Activated B cell treated with CpG ODN at 0.5 μM for 24 hours (primary cell): Measurements from ENCODE around the gene VAV1. TPM values are rescaled to one million over a fixed set of nuclear protein-coding genes. Genes with fewer than 3 reads are reported as not detected.
A peak's percentile ranks its signal among the peaks of the same experiment; 100 is the strongest.
"Not testable (repeated sequence)": the region's sequence is repeated elsewhere in the genome, so short reads cannot be mapped to it uniquely, and the experiment has no call there.

Experiments
- ATAC-seq: fragments of 200-7000 bp; cut with Tn5 transposase; one replicate; pipeline ENCODE4 v1.10.0; 2021; ENCODE audit warnings: low read depth, mild to moderate bottlenecking, moderate library complexity
- CTCF ChIA-PET: fragments of 350-600 bp; sonication (Branson Sonifier 250); formaldehyde crosslinking; loops from one replicate; lab custom pipeline; 2021; ENCODE audit warnings: antibody characterized with exemption; lab: Charles Lee
- POLR2A ChIA-PET: fragments of 350-600 bp; sonication (Branson Sonifier 250); formaldehyde crosslinking; loops from one replicate; lab custom pipeline; 2021; ENCODE audit warnings: antibody characterized with exemption; lab: Charles Lee
- DNase-seq: peaks from one replicate; pipeline ENCODE4 v3.0.0; 2022
- H3K27ac Mint-ChIP-seq: one replicate; pipeline ENCODE4 v1.8.0; 2020; ENCODE audit warnings: mixed read lengths
- H3K27me3 Mint-ChIP-seq: one replicate; pipeline ENCODE4 v1.8.0; 2021; ENCODE audit warnings: mixed read lengths
- H3K36me3 Mint-ChIP-seq: one replicate; pipeline ENCODE4 v1.8.0; 2021; ENCODE audit warnings: low read depth, mixed read lengths
- H3K4me1 Mint-ChIP-seq: one replicate; pipeline ENCODE4 v1.8.0; 2021; ENCODE audit warnings: mixed read lengths
- H3K4me3 Mint-ChIP-seq: one replicate; pipeline ENCODE4 v1.8.0; 2020; ENCODE audit warnings: mild to moderate bottlenecking, mixed read lengths
- H3K9me3 Mint-ChIP-seq: one replicate; pipeline ENCODE4 v1.8.0; 2020; ENCODE audit warnings: mixed read lengths
- intact Hi-C: fragments of 100-400 bp; cut with micrococcal nuclease; formaldehyde crosslinking; loops from one replicate; pipeline ENCODE4 v1.15.1; 2024
- total RNA-seq: library from RNA; stranded (reverse); gene quantifications from 2 replicates; pipeline ENCODE4 v1.2.3, GENCODE V29; 2022
- TF ChIP-seq, protein P1 (sequence below): fragments of 200-600 bp; IDR thresholded peaks from one replicate; pipeline ENCODE4 v1.8.0; 2022; ENCODE audit warnings: antibody characterized with exemption, mild to moderate bottlenecking

VAV1 gene
- total RNA-seq, 1 donor from 2014 or later: 121 TPM

DNA sequence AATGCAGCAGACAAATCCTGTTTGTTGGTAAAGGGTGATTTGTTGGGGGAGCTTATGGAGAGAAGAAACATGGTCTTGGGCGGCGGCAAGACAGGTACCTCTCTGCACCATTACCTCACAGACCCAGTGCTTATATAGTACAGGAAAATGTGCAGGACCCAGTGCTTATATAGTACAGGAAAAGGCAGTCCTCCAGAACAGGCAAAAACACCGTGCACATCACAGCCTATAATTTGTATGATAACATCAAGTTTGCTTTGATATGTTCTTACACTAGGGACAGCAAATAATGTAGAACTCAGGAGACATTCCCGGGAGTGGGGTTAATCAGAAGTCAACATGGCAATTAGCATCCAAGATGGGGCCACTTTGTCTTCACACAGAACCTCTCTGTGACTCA lies 20.9 kb downstream of the VAV1 start:
- H3K4me3 Mint-ChIP-seq: no peak overlapping the region
- ATAC-seq (no peak), DNase-seq (no peak)
- TF ChIP-seq, protein P1, sequence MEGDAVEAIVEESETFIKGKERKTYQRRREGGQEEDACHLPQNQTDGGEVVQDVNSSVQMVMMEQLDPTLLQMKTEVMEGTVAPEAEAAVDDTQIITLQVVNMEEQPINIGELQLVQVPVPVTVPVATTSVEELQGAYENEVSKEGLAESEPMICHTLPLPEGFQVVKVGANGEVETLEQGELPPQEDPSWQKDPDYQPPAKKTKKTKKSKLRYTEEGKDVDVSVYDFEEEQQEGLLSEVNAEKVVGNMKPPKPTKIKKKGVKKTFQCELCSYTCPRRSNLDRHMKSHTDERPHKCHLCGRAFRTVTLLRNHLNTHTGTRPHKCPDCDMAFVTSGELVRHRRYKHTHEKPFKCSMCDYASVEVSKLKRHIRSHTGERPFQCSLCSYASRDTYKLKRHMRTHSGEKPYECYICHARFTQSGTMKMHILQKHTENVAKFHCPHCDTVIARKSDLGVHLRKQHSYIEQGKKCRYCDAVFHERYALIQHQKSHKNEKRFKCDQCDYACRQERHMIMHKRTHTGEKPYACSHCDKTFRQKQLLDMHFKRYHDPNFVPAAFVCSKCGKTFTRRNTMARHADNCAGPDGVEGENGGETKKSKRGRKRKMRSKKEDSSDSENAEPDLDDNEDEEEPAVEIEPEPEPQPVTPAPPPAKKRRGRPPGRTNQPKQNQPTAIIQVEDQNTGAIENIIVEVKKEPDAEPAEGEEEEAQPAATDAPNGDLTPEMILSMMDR: no peak
- H3K27me3 Mint-ChIP-seq: no peaks in the 10 kb centered on the region
- no peak overlapping the region for H3K27ac Mint-ChIP-seq
- H3K9me3 Mint-ChIP-seq: peaks cover 2% of the 10 kb centered on the region
- intact Hi-C loops: no loop called here
- POLR2A ChIA-PET: no interaction called here
- CTCF ChIA-PET: no interaction called here
- H3K36me3 Mint-ChIP-seq: peaks cover 60% of the 10 kb centered on the region
- H3K4me1 Mint-ChIP-seq: peaks cover 69% of the 10 kb centered on the region

- Mint-ChIP-seq H3K4me1 (peaks cover 68% of the 10 kb centered on the region), H3K27ac (no peak overlapping the region), H3K27me3 (no peaks in the 10 kb centered on the region), H3K36me3 (peaks cover 58% of the 10 kb centered on the region), H3K9me3 (peaks cover 2% of the 10 kb centered on the region), H3K4me3 (no peak overlapping the region)
- ATAC-seq (no peak), DNase-seq (no peak)
- ChIA-PET CTCF (no interaction called here), POLR2A (no interaction called here)
- TF ChIP-seq, protein P1: no peak
- intact Hi-C loops: no loop called here
These were observed 21.5 kb downstream of the VAV1 start for GRCh38 chr19:6793973-6794372.

DNA sequence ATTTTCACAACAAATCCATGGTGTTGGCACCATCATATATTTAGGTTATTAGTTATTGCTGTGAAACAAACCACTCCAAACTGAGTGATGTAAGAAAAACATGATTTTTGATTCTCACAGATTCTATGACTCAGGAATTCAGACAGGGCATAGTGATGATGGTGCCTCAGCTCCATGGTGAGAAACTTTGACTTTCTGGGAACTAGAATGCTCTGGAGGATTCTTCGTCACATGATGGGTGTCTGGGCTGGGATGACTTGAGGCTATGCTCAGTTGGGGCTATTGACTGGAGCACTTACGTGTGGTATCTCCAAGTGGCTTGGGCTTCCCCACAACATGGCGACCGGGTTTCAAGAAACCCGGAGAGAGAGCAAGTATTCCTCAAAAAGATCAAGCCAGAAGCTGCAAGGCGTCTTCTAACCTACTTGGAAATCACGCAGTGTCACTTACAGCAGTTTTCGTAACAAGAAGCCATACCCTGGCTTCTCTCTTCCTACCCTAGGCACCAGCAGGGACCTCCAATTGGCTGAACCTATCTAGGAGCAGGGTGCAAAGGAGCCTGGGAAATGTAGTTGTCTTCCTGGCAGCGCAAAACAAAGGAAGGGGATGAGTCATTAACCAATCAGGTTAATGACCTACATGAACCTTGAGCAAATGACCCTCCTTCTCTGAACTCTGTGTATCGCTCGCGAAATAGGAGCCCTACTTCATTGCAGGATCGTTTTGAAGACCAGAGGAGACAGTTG lies 22.4 kb downstream of the VAV1 start:
- intact Hi-C loops: no loop called here
- no peak for DNase-seq
- ATAC-seq: no peak
- Mint-ChIP-seq H3K9me3 (peaks cover 2% of the 10 kb centered on the region), H3K4me3 (no peak overlapping the region), H3K27ac (no peak overlapping the region), H3K4me1 (peaks cover 72% of the 10 kb centered on the region), H3K36me3 (peaks cover 55% of the 10 kb centered on the region), H3K27me3 (no peaks in the 10 kb centered on the region)
- TF ChIP-seq, protein P1: no peak
- POLR2A ChIA-PET: interaction anchor here (0.6 kb wide), 1 partner anchor 12 kb away, joined by 4 read pairs; no protein-coding TSS in a partner anchor
- CTCF ChIA-PET: no interaction called here

DNA sequence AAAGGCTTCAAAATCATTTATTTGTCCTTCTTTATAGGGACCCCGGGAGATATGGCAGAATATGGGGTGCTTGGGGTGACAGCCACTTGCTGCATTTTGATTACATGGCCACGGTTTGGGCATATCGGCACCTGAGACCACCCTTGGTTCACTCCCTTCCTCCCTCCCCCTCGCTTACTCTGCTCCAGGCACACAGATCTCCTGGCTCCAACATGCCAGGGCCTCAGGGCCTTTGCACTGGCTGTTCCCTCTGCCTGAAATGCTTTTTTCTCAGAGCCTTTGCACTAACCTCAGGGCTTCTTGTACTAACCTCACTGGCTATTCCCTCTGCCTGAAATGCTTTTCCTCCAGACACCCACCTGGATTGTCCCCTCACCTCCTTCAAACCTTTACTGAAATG lies 23.8 kb downstream of the VAV1 start:
- ChIA-PET POLR2A (interaction anchor here (1.0 kb wide), 1 partner anchor 24 kb away, joined by 3 read pairs; the partner anchor contains the start of gene VAV1), CTCF (no interaction called here)
- TF ChIP-seq, protein P1: no peak
- peaks cover 78% of the 10 kb centered on the region for H3K4me1 Mint-ChIP-seq
- intact Hi-C loops: no loop called here
- H3K4me3 Mint-ChIP-seq: no peak overlapping the region
- H3K27ac Mint-ChIP-seq: no peak overlapping the region
- no peak for ATAC-seq
- no peak for DNase-seq
- H3K27me3 Mint-ChIP-seq: no peaks in the 10 kb centered on the region
- peaks cover 51% of the 10 kb centered on the region for H3K36me3 Mint-ChIP-seq
- peaks cover 2% of the 10 kb centered on the region for H3K9me3 Mint-ChIP-seq

- TF ChIP-seq, protein P1: no peak
- H3K36me3 Mint-ChIP-seq: peaks cover 41% of the 10 kb centered on the region
- H3K4me3 Mint-ChIP-seq: no peak overlapping the region
- ChIA-PET POLR2A (interaction anchor here (0.7 to 10.6 kb wide), 5 partner anchors 9 to 336 kb away, joined by 3 to 333 read pairs (median 5); partner anchors contain the start of genes SH2D3A and VAV1), CTCF (interaction anchor here (1.8 kb wide), 1 partner anchor 281 kb away, joined by 4 read pairs; no protein-coding TSS in a partner anchor)
- peaks cover 2% of the 10 kb centered on the region for H3K9me3 Mint-ChIP-seq
- H3K27ac Mint-ChIP-seq: peak overlapping the region; percentile 59
- no peaks in the 10 kb centered on the region for H3K27me3 Mint-ChIP-seq
- no peak for DNase-seq
- no peak for ATAC-seq
- intact Hi-C loops: no loop called here
- H3K4me1 Mint-ChIP-seq: peaks cover 74% of the 10 kb centered on the region
These were observed 25.1 kb downstream of the VAV1 start for GRCh38 chr19:6797646-6798045.

DNA sequence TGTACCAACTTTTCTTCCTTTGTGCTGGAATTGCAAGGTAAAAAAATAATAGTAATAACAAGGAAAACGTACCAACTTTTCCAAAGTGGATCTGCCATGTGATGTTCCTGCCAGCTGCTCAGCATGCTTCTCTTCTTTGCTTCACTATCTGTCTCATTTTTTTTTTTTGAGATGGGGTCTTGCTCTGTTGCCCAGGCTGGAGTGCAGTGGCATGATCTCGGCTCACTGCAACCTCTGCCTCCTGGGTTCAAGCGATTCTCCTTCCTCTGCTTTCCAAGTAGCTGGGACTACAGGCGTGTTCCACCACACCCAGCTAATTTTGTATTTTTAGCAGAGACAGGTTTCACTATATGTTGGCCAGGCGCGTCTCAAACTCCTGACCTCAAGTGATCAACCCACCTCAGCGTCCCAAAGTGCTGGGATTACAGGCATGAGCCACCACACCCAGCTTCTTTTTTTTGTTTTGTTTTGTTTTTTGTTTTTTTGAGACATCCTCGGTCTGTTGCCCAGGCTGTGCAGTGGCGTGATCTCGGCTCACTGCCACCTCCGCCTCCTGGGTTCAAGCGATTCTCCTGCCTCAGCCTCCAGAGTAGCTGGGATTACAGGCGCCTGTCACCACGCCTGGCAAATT lies 27.8 kb downstream of the VAV1 start:
- ChIA-PET CTCF (interaction anchor here (0.9 to 4.5 kb wide), 5 partner anchors 28 to 283 kb away, joined by 3 to 32 read pairs (median 4); partner anchors contain the start of genes GPR108, TRIP10 and VAV1), POLR2A (interaction anchor here (0.6 to 10.6 kb wide), 10 partner anchors 9 to 607 kb away, joined by 3 to 333 read pairs (median 8); partner anchors contain the start of genes GPR108, SH2D3A, TRIP10 and VAV1)

More for the DNA sequence above, 27.8 kb downstream of the VAV1 start:
- not testable (repeated sequence) for ATAC-seq, DNase-seq, H3K27me3 Mint-ChIP-seq, H3K9me3 Mint-ChIP-seq
- peak overlapping the region; percentile 83 for H3K4me3 Mint-ChIP-seq
- peaks cover 22% of the 10 kb centered on the region for H3K36me3 Mint-ChIP-seq
- peak overlapping the region; percentile 94 for H3K27ac Mint-ChIP-seq
- H3K4me1 Mint-ChIP-seq: peaks cover 82% of the 10 kb centered on the region
- intact Hi-C loops: loop anchor here (5.0 kb wide), 1 partner anchor 428 kb away; the partner anchor contains the start of gene ALKBH7
